Measurements from ENCODE around the gene MLPH.

GRCh38 chr2:237556773-237557632 lies 70.0 kb downstream of the MLPH start:
- TF ChIP-seq CTCF (IDR thresholded peaks at IDR 0.05; ENCODE audit: low read depth, low read length) = no peak
- TF ChIP-seq POLR2A (IDR thresholded peaks at IDR 0.05; ENCODE audit: extremely low read depth, insufficient read length) = no peak

Measured in NB4 (cell line).